SK-MEL-5 (cell line): ENCODE measurements around the gene PDCD1LG2. TPM values are rescaled to one million over a fixed set of nuclear protein-coding genes. Genes with fewer than 3 reads are reported as not detected.
"Not testable (repeated sequence)": the region's sequence is repeated elsewhere in the genome, so short reads cannot be mapped to it uniquely, and the experiment has no call there.

Experiments used
- DNase-seq: peaks from one replicate; pipeline ENCODE4 v3.0.0-alpha.2; 2016; ENCODE audit warnings: low read depth, low spot score
- in situ Hi-C: cut with HindIII; loops from 2 replicates; pipeline ENCODE4 v1.10.0; 2016; ENCODE audit warnings: low sequenced_read_pairs, high pct_unique_total_duplicates, low pct_unique_long_range_greater_than_20kb
- polyA plus RNA-seq, 2 experiments: library from polyadenylated mRNA; depleted of rRNA; stranded (reverse); fragments of >200 nt; gene quantifications; 2 replicates each; pipeline ENCODE4 v1.2.3, GENCODE V29; 2015
- total RNA-seq: library from RNA; depleted of rRNA; stranded (reverse); fragments of >200 nt; shearing (Covaris generic); gene quantifications from 2 replicates; pipeline ENCODE4 v1.2.3, GENCODE V29; 2014; rRNA removed

PDCD1LG2 gene
- not detected in 2 replicates for total RNA-seq
- polyA plus RNA-seq (2015; cell fraction: cytosol; rRNA removed), result not detected in 2 replicates
- polyA plus RNA-seq (2015; cell fraction: nucleus; rRNA removed), result not detected in 2 replicates

DNA sequence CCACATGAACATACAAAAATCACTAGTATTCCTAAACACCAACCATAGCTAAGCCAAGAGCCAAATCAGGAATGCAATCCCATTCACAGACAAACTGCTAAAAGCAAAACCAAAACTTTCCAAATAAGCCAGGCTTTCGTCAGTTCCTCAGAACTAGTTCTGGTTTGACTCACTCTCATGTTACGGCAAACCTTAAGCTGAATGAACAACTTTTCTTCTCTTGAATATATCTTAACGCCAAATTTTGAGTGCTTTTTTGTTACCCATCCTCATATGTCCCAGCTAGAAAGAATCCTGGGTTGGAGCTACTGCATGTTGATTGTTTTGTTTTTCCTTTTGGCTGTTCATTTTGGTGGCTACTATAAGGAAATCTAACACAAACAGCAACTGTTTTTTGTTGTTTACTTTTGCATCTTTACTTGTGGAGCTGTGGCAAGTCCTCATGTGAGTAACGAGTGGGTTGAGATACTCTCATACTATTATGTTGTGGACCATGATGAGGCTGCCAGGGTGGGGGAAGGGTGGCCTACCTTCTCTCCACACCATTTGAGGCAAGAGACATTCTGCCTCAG is at the start of gene PDCD1LG2:
TSS of gene PDCD1LG2 (plus strand) at position 172 of the 572 bp plus-strand sequence. CDS start 12,016 bp downstream, outside the sequence.
- no peak for DNase-seq
- in situ Hi-C loops, result no loop called here

- DNase-seq, in situ Hi-C loops: not testable (repeated sequence)
These were observed 45.5 kb upstream of the PDCD1LG2 start for GRCh38 chr9:5464831-5465330.

DNA sequence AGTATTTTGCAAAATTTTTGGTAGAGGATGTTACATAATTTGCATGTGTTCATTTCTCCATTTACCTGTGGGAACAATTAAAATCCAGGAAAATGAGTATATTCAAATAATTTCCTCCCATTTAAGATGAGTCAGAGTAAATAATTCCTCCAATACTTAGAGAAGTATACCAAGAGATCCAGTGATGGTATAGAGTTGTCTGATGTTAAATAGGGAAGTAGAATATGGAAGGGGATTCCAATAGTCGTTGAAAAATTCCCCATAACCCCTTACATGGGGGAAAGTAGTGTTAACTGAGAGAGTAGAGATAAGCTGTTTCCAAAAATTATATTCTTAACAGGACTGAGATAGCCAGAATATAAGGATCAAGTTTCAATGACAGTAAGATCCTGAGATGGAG is 44.3 kb upstream of the PDCD1LG2 start:
- no peak for DNase-seq
- in situ Hi-C loops, result no loop called here

DNA sequence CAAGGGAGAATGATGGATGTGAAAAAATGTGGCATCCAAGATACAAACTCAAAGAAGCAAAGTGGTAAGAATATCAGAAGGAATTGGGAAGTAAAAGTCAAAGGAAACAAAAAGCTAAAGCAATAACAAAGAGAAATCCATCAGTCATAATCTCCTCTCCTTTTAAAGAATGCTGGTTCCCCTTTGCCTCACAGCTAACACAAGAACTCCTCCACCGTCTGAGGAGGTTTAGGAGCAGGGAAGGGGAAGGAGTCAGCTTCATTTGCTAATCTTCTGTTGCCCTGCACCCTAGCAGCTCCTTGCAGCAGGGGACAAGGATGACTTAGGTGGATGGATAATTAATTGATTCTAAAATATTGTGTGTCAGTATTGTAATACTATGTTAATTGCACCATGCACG is 43.6 kb upstream of the PDCD1LG2 start:
- DNase-seq, result no peak
- in situ Hi-C loops, result no loop called here

- no peak for DNase-seq
- in situ Hi-C loops, result no loop called here
These were observed 41.5 kb upstream of the PDCD1LG2 start for GRCh38 chr9:5468850-5469249.

GRCh38 chr9:5470122-5470521 is 40.2 kb upstream of the PDCD1LG2 start:
- in situ Hi-C loops, result no loop called here
- DNase-seq, result peak; percentile 19

GRCh38 chr9:5470816-5471215 is 39.5 kb upstream of the PDCD1LG2 start:
- DNase-seq, result no peak
- in situ Hi-C loops, result no loop called here

DNA sequence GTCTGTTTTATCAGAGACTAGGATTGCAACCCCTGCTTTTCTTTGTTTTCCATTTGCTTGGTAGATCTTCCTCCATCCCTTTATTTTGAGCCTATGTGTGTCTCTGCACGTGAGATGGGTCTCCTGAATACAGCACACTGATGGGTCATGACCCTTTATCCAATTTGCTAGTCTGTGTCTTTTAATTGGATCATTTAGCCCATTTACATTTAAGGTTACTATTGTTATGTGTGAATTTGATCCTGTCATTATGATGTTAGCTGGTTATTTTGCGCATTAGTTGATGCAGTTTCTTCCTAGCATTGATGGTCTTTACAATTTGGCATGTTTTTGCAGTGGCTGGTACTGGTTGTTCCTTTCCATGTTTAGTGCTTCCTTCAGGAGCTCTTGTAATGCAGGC is 34.7 kb upstream of the PDCD1LG2 start:
- DNase-seq, in situ Hi-C loops: not testable (repeated sequence)

DNA sequence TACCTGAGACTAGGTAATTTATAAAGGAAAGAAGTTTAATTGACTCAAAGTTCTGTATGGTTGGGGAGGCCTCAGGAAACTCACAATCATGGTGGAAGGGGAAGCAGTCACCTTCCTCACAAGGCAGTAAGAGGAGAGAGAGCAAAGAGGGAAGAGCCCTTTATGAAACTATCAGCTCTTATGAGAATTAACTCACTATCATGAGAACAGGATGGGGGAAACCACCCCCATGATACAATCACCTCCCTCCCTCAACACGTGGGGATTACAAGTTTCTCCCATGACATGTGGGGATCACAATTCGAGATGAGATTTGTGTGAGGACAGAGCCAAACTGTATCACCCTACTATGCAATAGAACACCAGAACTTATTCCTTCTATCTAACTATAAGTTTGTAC is 32.1 kb upstream of the PDCD1LG2 start:
- in situ Hi-C loops, result no loop called here
- no peak for DNase-seq

DNA sequence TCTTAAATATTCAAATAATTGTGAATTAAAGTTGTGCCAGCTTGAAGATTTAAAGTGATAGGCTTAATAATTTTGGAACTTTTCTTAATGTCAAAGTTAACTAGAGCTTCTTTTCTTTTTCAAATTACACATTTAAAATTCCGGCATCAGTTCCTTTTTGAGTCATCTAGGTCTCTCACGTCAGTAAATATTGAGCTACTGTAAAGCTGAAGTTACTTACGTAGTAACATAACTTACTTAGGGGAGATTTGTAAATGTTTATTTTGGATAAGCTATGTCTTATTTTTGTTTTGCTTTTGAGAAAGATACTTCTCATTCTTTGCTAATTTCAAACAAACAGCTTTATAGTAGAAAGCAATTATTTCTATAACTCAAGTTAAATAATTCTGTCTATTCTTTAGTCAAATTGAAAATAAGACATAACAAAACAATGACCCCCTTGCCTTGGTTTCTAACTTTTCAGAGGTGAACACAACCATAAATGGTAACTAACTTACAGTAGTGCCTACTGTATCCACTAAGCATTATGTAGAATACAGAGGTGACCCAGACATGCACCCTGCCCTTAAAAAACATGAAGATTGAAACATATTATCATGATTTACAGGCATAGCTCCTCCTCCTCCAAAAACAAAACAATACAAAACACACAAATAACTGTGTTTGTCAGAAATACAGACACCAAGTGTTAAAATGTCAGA is 30.2 kb upstream of the PDCD1LG2 start:
- no peak for DNase-seq
- in situ Hi-C loops, result no loop called here

- no peak for DNase-seq
- in situ Hi-C loops, result no loop called here
These were observed 29.4 kb upstream of the PDCD1LG2 start for GRCh38 chr9:5480919-5481318.

GRCh38 chr9:5481322-5482040 is 28.9 kb upstream of the PDCD1LG2 start:
- no peak for DNase-seq
- in situ Hi-C loops, result no loop called here

GRCh38 chr9:5482194-5482593 is 28.1 kb upstream of the PDCD1LG2 start:
- in situ Hi-C loops, result no loop called here
- no peak for DNase-seq

DNA sequence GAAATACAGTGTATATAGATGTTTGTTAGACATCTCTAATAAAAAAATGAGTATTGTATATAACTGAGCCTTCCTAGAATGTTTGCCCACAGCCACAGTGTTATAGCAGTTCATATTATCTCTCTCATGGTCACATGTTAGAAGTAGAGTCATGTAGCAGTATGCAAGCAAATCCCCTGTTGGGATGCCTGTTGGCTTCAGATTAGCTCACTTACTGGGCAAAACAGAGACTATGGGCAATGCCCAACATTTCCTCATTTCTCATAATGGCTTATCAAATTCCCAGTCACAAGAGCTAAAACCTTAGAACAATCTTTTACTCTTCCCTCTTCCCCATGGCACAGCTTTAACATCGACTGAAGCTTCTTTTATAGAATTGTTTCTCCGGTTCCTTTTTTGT is 27.0 kb upstream of the PDCD1LG2 start:
- in situ Hi-C loops, result no loop called here
- DNase-seq, result no peak

- DNase-seq, result no peak
- in situ Hi-C loops, result no loop called here
These were observed 24.8 kb upstream of the PDCD1LG2 start for GRCh38 chr9:5485378-5486085.

DNA sequence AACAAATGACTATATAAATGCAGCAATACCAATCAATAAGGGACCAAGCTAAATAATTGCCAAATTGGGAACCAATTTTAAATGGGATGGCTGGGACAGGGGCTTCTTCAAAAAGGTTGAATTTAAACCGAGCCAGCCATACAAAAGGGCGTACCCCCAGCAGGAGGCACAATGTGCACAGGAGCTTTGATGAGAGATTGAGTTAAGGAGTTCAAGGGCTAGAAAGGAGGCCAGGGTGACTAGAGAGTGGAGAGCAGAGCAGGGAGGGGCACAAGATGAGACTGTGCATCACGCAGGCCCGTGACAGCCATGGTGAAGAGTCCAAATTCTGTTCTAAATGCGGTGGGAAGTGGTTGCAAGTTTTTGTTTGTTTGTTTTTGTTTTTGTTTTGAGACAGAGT is 23.3 kb upstream of the PDCD1LG2 start:
- no peak for DNase-seq
- in situ Hi-C loops, result no loop called here

DNA sequence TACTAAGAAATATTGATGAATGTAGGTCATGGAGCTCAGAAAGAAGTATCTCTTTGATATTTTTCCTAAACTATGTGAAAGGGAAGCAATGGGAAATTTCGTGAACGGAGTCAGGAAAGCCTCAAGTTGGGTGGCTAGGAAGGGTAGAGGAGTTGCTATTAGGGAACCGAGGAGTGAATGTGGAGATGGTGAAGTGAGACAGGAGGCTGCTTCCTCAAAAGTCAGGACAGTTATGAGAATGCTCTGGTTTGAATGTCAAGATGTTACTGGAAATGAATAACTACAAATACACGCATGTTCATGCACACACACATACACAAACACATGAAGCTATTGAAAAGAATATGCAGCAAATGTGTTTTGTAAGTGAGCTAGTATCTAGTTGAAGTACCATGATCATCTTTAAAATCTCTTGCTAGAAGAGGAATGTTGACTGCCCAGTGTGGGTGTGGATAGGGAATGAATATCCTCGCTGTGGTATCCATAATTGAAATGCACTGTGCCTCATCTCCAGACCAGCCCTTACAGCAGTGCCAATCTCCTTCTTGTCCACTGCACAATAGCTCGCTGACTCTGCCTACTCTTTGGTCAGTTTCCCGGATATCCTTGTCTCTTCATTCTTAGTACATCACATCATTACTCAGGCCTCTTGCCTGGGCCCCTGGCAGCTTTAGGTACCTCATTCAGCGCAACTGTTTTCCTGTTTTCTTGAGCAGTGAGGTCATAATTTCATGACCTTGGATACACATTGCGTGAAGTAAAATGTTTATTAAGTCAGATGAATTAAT is 21.9 kb upstream of the PDCD1LG2 start:
- in situ Hi-C loops, result no loop called here
- no peak for DNase-seq
